GM21526 (cell line): ENCODE results near the gene DNASE1.
"Not testable (repeated sequence)": the region's sequence is repeated elsewhere in the genome, so short reads cannot be mapped to it uniquely, and the experiment has no call there.

ENCODE experiments used
- ATAC-seq: cut with Tn5 transposase; IDR thresholded peaks from one replicate; pipeline ENCODE4 v1.9.1; 2021; ENCODE audit warnings: moderate library complexity; ENCODE audit not compliant: unreplicated experiment, low FRiP score

DNASE1 gene

GRCh38 chr16:3640632-3641501, 13.6 kb upstream of the DNASE1 start:
- no peak for ATAC-seq

GRCh38 chr16:3641801-3642396, 12.6 kb upstream of the DNASE1 start:
- ATAC-seq: no peak

- no peak for ATAC-seq
Measured at GRCh38 chr16:3642397-3643094, 11.9 kb upstream of the DNASE1 start.

GRCh38 chr16:3643095-3643730, 11.3 kb upstream of the DNASE1 start:
- ATAC-seq: no peak

DNA sequence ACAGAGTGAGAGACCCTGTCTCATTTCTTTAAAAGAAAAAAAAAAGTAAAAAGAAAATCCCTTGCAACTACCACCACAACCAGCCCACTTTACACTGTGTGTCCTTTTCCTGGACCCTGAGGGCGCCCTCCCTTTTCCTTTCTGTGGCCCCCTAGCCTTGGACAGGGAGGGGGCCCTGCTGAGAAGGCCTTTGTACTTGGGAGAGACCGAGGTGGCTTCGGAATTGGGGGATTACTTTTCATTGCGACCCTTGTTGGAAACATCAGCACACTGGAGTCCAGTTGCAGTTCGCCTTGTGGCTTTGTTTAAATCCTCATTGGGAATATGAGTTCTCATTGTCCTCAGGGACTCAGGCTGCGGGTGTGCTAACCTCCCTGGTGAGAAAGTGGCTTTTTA, 9.4 kb upstream of the DNASE1 start:
- no peak for ATAC-seq

DNA sequence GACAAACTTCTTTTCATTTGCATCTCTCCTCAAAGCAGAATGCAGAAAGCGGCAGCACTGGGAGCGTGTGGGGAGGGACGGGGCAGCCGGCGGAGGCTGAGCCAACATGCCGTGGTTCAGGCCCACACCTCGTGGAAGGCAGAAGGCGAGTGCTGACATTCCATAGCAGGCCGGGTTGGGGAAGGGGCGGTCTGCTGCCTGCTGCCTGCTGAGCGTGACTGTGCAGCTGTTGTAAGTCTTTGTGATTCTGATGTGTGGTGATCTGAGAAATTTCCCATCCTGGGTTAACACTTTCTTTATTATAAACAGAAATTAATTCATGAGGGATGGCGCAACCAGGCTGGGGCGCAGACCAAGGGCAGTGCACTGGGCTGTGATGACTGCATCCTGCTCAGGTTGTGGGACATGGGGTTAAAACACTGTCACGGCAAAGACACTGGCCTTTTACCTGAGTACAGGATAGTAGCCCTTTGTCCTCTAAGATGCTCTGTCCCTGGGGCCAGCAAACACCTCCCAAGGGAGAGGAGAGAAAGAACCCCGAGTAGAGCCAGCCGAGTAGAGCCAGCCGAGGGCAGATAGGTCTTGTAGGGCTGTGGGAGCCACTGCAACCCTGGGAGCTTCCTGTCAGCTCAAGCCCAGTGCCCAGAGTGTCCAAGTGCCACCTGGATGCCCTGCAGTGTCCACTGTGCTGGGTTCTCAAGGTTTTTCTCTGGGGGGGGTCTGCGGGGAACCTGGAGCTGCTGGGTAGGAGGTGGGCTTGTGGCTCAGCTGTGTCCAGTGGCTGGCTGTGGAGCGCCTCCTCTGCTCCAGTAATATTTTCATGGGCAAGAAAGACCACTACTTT, 8.8 kb upstream of the DNASE1 start:
- no peak for ATAC-seq

DNA sequence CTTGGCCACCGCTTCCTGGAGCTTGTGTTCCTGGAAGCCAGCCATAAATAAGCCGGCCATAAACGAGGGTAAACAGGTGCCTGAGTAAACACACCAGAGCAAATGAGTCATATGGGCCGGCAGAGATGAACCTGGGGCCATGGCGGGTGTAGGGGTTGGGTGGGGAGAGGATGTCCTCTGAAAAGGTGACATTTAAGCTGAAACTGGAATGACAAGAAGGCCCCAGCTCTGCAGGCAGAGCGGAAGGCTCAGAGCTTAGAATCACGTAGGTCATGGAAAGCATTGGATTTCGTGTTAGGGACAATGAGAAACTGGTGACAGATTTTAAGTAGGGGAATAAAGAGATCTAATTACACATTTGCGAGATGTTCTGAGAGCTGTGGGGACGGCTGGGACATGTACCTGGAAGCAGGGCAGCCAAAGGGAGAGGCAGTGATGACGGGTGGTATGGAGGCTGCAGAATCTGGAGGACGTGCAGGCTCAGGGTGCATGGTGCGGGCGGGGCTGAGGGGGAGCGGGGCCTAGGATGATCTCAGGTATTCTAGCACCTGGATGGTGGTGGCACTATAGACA, 8.1 kb upstream of the DNASE1 start:
- no peak for ATAC-seq

GRCh38 chr16:3650631-3651265, 3.7 kb upstream of the DNASE1 start:
- ATAC-seq: no peak

DNA sequence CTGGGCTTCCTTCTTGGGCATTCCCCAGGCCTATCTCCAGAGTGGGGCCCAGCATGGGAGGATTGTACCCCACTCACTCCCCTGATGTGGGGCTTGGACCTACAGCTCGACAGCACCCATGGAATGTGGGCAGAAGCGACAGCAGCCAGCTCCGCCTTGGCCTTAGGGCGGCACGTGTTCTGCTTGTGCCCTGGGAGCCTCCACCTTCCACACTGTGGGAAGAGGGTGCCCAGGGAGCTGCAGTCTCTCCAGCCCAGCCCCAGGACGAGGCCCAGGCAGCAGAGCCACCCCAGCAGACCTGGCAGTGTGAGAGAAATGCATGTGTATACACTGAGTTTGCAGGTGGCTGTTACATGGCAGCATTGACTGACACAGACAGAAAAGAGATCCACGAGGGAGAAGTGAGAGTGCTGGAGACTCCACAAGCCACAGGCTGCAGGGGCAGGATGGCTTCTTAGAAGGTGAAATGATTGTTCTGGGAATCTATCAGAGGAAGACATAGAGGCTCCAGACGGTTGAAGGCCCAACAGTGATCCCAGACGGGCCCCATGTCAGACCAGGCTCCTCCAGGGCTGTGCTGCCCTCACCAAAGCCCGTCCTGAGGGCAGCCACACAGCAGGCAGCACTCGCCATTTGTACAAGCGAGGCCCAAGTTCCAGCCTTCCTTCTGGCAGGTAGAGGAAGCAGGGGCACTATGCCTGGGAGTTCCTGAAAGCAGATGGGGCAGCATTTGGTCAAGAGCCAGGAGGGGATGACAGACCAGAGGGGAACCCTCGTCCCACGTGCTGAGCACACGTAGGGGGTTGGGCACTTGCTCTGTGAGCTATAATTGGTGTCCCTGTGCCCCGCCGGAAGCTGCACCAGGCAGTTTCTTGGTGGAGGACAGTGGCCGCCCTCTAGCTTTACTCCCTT, 2.8 kb upstream of the DNASE1 start:
- no peak for ATAC-seq

- ATAC-seq: no peak
Measured at GRCh38 chr16:3652373-3653195, 1.9 kb upstream of the DNASE1 start.

- ATAC-seq: no peak
Measured at GRCh38 chr16:3655030-3655395, 522 bp downstream of the DNASE1 start.

DNA sequence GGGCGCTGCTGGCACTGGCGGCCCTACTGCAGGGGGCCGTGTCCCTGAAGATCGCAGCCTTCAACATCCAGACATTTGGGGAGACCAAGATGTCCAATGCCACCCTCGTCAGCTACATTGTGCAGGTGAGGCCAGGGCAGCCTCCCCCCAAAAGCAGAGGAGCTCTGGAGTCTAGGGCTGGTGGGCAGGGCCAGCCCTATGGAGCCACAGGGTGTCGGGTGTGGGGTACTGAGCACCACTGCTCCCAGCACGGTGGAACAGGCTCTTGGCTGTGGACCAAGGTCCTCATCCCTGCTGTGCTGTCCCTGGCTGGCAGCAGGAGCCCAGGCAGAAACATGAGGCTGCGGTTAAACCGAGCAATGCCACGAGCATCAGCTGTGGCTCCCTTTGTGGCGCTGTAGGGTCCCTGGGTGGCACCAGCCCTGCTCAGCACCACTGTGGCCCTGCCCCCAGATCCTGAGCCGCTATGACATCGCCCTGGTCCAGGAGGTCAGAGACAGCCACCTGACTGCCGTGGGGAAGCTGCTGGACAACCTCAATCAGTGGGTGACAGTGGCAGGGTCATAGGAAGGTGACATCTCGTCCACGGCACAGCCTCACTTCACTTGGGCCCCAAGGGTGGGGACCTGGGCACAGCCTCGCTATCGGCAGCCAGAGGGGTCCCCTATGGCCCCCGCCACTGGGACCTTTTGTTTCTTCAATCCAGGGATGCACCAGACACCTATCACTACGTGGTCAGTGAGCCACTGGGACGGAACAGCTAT, 1.1 kb downstream of the DNASE1 start:
- no peak for ATAC-seq

- ATAC-seq: not testable (repeated sequence)
Measured at GRCh38 chr16:3656160-3656490, 1.6 kb downstream of the DNASE1 start.

DNA sequence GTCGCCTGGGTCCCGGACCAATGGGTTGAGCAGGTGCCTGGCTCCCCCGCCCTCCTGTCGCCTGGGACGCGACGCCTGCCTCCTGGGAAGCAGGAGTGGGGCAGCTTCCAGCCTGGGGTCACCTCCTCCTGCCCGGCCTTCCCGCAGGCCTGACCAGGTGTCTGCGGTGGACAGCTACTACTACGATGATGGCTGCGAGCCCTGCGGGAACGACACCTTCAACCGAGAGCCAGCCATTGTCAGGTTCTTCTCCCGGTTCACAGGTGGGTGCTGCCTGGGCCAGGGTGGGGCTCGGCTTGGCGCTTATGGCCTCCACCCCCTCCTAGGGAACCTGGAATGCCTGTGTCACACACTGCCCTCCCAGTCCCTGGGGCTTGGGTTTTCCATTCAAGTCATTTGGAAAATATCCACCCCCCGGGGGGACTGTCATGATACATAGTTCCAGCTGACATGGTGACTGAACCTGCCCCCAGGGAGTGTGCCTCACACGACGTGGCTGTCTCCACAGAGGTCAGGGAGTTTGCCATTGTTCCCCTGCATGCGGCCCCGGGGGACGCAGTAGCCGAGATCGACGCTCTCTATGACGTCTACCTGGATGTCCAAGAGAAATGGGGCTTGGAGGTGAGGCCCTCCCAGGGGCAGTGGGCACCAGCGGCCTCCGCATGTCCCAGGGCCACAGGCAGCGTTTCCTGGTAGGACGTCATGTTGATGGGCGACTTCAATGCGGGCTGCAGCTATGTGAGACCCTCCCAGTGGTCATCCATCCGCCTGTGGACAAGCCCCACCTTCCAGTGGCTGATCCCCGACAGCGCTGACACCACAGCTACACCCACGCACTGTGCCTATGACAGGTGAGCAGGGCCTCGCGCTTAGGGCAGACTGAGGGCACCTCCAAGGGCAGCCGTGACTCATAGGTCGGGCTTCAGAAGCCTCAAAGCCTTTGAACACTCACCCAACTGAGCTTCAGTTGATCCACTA, 2.3 kb downstream of the DNASE1 start:
- ATAC-seq: no peak

DNA sequence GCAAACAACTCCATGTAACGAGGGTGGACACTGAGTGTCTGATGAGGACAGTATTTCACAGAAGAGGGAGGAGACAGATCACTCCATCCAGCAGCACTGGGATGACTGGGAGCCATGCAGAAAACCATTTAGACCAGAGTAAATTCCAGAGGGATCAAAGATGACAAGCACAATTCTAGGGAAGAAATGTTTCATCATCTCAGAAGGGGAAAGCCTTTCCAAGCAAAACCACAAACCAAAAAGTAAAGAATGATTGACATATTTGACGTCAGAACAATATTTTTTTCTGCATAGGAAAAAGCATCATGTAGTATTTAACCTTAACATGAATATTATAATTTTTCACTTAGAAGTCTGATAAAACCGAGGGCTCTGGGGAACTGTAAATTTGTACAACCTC, 4.8 kb downstream of the DNASE1 start:
- no peak for ATAC-seq

GRCh38 chr16:3661311-3661710, 6.8 kb downstream of the DNASE1 start:
- no peak for ATAC-seq
